Endothelial cell of umbilical vein (primary cell): ENCODE data around the gene TTYH2. TPM values are rescaled to one million over a fixed set of nuclear protein-coding genes. Genes with fewer than 3 reads are reported as not detected.

Experiments used
- BruUV-seq: library from RNA; stranded (reverse); fragments of 400-500 nt; replicated peaks from 2 replicates; lab custom pipeline; 2021; lab: Mats Ljungman, UMichigan
- CTCF ChIA-PET: fragments of 300-600, 350-600 bp; sonication (Branson Sonifier 250); formaldehyde crosslinking; loops from one replicate; lab custom pipeline; 2021; ENCODE audit warnings: antibody characterized with exemption, inconsistent platforms; lab: Charles Lee
- POLR2A ChIA-PET: fragments of 300-600, 350-600 bp; sonication (Branson Sonifier 250); formaldehyde crosslinking; loops from one replicate; lab custom pipeline; 2021; ENCODE audit warnings: antibody characterized with exemption, inconsistent platforms; lab: Charles Lee
- DNase-seq: peaks from one replicate; pipeline ENCODE4 v3.0.0-alpha.2; 2011; ENCODE audit warnings: low read depth, low spot score
- FAIRE-seq: peaks from 2 replicates; lab custom pipeline; 2011; peaks lifted over from hg19 to GRCh38; lab: Jason Lieb, UNC
- H2AFZ ChIP-seq: 2 replicates; pipeline ENCODE4 v1.6.0; 2012; ENCODE audit warnings: low read depth, low read length, control low read depth, inconsistent platforms
- H3K27ac ChIP-seq: 2 replicates; pipeline ENCODE4 v1.5.1; 2011; ENCODE audit warnings: low read depth, mild to moderate bottlenecking, control low read depth, low read length, moderate library complexity; ENCODE audit not compliant: insufficient read depth
- H3K27me3 ChIP-seq, 2 experiments: 2 replicates each; pipeline versions ENCODE4 v1.6.0 to v1.6.1; 2011; ENCODE audit warnings: low read length in 2 of 2, mixed read lengths in 1 of 2; ENCODE audit not compliant: control insufficient read depth in 2 of 2, insufficient read depth in 2 of 2
- H3K36me3 ChIP-seq, 2 experiments: 2 replicates in 1 of 2; 3 replicates in 1 of 2; pipeline ENCODE4 v1.5.1; 2011; ENCODE audit warnings: low read length in 2 of 2, mild to moderate bottlenecking in 1 of 2, moderate library complexity in 1 of 2; ENCODE audit not compliant: control insufficient read depth in 2 of 2, insufficient read depth in 2 of 2; ENCODE audit errors: extremely low read depth in 1 of 2
- H3K4me1 ChIP-seq: 3 replicates; pipeline ENCODE4 v1.5.1; 2011; ENCODE audit warnings: mild to moderate bottlenecking, low read length; ENCODE audit not compliant: control insufficient read depth, insufficient read depth; ENCODE audit errors: extremely low read depth
- H3K4me2 ChIP-seq: 2 replicates; pipeline ENCODE4 v1.6.1; 2011; ENCODE audit warnings: low read length, control low read depth, mixed read lengths; ENCODE audit not compliant: insufficient read depth
- H3K4me3 ChIP-seq, 3 experiments: fragments of 200-600 bp in 1 of 3; sonication (generic), shearing (Covaris generic) in 1 of 3; replicated peaks in 1 of 3; 2 replicates each; pipeline ENCODE4 v1.5.1; 2011 to 2016; ENCODE audit warnings: control low read depth in 3 of 3, low read length in 3 of 3, mild to moderate bottlenecking in 2 of 3, inconsistent platforms in 1 of 3, low read depth in 1 of 3, moderate library complexity in 1 of 3; ENCODE audit not compliant: insufficient read depth in 1 of 3
- H3K79me2 ChIP-seq: 2 replicates; pipeline ENCODE4 v1.6.0; 2012; ENCODE audit warnings: low read length, inconsistent platforms; ENCODE audit not compliant: control insufficient read depth, insufficient read depth
- H3K9ac ChIP-seq: replicated peaks from 2 replicates; pipeline ENCODE3; 2011; ENCODE audit warnings: low read length, control low read depth; ENCODE audit not compliant: insufficient read depth; ENCODE audit errors: extremely low read depth
- H3K9me1 ChIP-seq: replicated peaks from 3 replicates; pipeline ENCODE4 v1.6.0; 2011; ENCODE audit warnings: mild to moderate bottlenecking, low read length; ENCODE audit not compliant: control insufficient read depth, insufficient read depth; ENCODE audit errors: extremely low read depth
- H3K9me3 ChIP-seq: replicated peaks from 2 replicates; pipeline ENCODE4 v1.5.1; 2012; ENCODE audit warnings: low read length, inconsistent platforms; ENCODE audit not compliant: control insufficient read depth, insufficient read depth
- H4K20me1 ChIP-seq: replicated peaks from 2 replicates; pipeline ENCODE3; 2011; ENCODE audit warnings: mild to moderate bottlenecking, low read length; ENCODE audit not compliant: control insufficient read depth, insufficient read depth; ENCODE audit errors: extremely low read depth
- EZH2 ChIP-seq: IDR thresholded peaks from 2 replicates; pipeline ENCODE4 v1.6.1; 2012; ENCODE audit warnings: borderline replicate concordance, low read depth, mild to moderate bottlenecking, moderate library complexity, low read length, inconsistent platforms; ENCODE audit not compliant: severe bottlenecking
- FOS ChIP-seq: IDR thresholded peaks from 2 replicates; pipeline ENCODE4 v1.6.1; 2011; ENCODE audit warnings: mild to moderate bottlenecking, low read length, moderate library complexity, borderline replicate concordance; ENCODE audit not compliant: insufficient read depth
- GATA2 ChIP-seq: IDR thresholded peaks from 2 replicates; pipeline ENCODE4 v1.7.0; 2011; ENCODE audit warnings: low read depth, mild to moderate bottlenecking, moderate library complexity, mixed read lengths, low read length; ENCODE audit not compliant: insufficient read length, insufficient read depth
- JUN ChIP-seq: IDR thresholded peaks from 2 replicates; pipeline ENCODE4 v1.6.1; 2011; ENCODE audit warnings: borderline replicate concordance, low read depth; ENCODE audit not compliant: insufficient read length, insufficient read depth
- MYC ChIP-seq: IDR thresholded peaks from one replicate; pipeline ENCODE4 v1.6.1; 2011; ENCODE audit warnings: mild to moderate bottlenecking, low read depth, low read length
- POLR2A ChIP-seq: IDR thresholded peaks from 2 replicates; pipeline ENCODE4 v1.6.1; 2012; ENCODE audit warnings: low read depth, mild to moderate bottlenecking, control low read depth, low read length
- POLR2AphosphoS5 ChIP-seq: IDR thresholded peaks from 2 replicates; pipeline ENCODE4 v1.6.1; 2012; ENCODE audit warnings: low read depth, mild to moderate bottlenecking, control low read depth, low read length, moderate library complexity; ENCODE audit not compliant: insufficient read depth
- dilution Hi-C: fragments of 300-500 bp; cut with MboI; formaldehyde crosslinking; loops from one replicate; pipeline ENCODE4 v1.15.0; 2019; ENCODE audit warnings: low sequenced_read_pairs; ENCODE audit not compliant: extremely low pct_ligation_motif_present
- intact Hi-C: fragments of 100-400 bp; cut with micrococcal nuclease; formaldehyde crosslinking; loops from one replicate; pipeline ENCODE4 v1.10.0; 2022
- polyA plus RNA-seq, 4 experiments: library from polyadenylated mRNA; depleted of rRNA in 3 of 4; stranded (reverse) in 3 of 4; unstranded in 1 of 4; fragments of >200 nt; gene quantifications; 2 replicates each; pipeline versions ENCODE4 v1.2.1 to v1.2.3, GENCODE V29; 2011 to 2012; ENCODE audit warnings: missing spikeins in 1 of 4
- total RNA-seq: library from RNA; stranded (reverse); gene quantifications from 2 replicates; pipeline ENCODE4 v1.2.3, GENCODE V29; 2021
- TF ChIP-seq, protein P1 (sequence below): IDR thresholded peaks from 2 replicates; pipeline ENCODE4 v1.6.1; 2011; ENCODE audit not compliant: insufficient read depth, insufficient read length
- TF ChIP-seq, protein P2 (sequence below), 2 donors: IDR thresholded peaks; 1 replicate in 1 of 2; 2 replicates in 1 of 2; pipeline ENCODE4 v1.5.1; 2011; ENCODE audit warnings: low read length in 2 of 2, mild to moderate bottlenecking in 2 of 2, moderate library complexity in 2 of 2, control low read depth in 1 of 2, inconsistent platforms in 1 of 2, low read depth in 1 of 2; ENCODE audit not compliant: insufficient read depth in 1 of 2; ENCODE audit errors: extremely low read depth in 1 of 2

The TTYH2 gene
- total and polyA plus RNA-seq, 2 donors (not counting 3 experiments of a cell fraction or from before 2014, with no cell fraction given), result 0.75 to 2.0 TPM

DNA sequence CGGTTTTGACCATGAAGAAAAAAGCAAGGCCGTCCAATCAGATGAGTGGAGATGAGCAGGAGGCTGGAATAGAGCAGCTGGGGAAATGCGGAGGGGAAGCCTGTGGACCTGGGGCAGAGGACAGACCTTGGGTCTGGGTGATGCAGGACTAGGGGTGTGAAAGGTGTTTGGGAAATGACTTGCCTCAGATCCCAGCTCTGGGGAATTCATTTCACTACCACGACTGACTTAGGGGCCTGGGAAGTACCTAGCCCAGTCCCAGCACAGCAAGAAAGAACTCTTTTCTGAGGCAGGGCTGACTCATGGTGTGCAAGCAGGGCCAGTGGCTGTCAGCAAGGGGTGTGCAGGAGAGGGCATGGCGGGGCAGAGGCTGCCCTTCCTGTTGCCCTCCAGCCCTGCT is 75.4 kb downstream of the TTYH2 start:
- intact Hi-C loops, result no loop called here
- ChIA-PET POLR2A (no interaction called here), CTCF (no interaction called here)
- DNase-seq (no peak), FAIRE-seq (no peak)
- Histone ChIP-seq H3K4me3 (no peak overlapping the region), H3K9me1 (no peaks in the 10 kb centered on the region), H3K79me2 (no peaks in the 10 kb centered on the region), H3K4me2 (no peak overlapping the region), H3K4me1 (no peaks in the 10 kb centered on the region), H3K27ac (no peak overlapping the region), H2AFZ (no peak overlapping the region), H4K20me1 (no peaks in the 10 kb centered on the region), H3K27me3 (no peaks in the 10 kb centered on the region), H3K36me3 (no peaks in the 10 kb centered on the region), H3K9me3 (no peaks in the 10 kb centered on the region), H3K9ac (no peak overlapping the region)
- dilution Hi-C loops, result no loop called here
- TF ChIP-seq GATA2 (no peak), EZH2 (no peak), POLR2A (no peak), POLR2AphosphoS5 (no peak), FOS (no peak), MYC (no peak), JUN (no peak)
- TF ChIP-seq, protein P1, sequence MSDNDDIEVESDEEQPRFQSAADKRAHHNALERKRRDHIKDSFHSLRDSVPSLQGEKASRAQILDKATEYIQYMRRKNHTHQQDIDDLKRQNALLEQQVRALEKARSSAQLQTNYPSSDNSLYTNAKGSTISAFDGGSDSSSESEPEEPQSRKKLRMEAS, result no peak
- TF ChIP-seq, protein P2, sequence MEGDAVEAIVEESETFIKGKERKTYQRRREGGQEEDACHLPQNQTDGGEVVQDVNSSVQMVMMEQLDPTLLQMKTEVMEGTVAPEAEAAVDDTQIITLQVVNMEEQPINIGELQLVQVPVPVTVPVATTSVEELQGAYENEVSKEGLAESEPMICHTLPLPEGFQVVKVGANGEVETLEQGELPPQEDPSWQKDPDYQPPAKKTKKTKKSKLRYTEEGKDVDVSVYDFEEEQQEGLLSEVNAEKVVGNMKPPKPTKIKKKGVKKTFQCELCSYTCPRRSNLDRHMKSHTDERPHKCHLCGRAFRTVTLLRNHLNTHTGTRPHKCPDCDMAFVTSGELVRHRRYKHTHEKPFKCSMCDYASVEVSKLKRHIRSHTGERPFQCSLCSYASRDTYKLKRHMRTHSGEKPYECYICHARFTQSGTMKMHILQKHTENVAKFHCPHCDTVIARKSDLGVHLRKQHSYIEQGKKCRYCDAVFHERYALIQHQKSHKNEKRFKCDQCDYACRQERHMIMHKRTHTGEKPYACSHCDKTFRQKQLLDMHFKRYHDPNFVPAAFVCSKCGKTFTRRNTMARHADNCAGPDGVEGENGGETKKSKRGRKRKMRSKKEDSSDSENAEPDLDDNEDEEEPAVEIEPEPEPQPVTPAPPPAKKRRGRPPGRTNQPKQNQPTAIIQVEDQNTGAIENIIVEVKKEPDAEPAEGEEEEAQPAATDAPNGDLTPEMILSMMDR (IDR thresholded peaks at IDR 0.05; ENCODE audit: extremely low read depth in 1 of 2, insufficient read depth in 1 of 2, low read depth in 1 of 2, low read length in 2 of 2), result no peak
- BruUV-seq, result no TSS peak
